Measurements from ENCODE around the gene PACSIN2. TPM values are rescaled to one million over a fixed set of nuclear protein-coding genes. Genes with fewer than 3 reads are reported as not detected.
A peak's percentile ranks its signal among the peaks of the same experiment; 100 is the strongest.

PACSIN2 gene
- total and polyA plus RNA-seq, 2 experiments from 2014 or later: 36.0 to 43.7 TPM

DNA sequence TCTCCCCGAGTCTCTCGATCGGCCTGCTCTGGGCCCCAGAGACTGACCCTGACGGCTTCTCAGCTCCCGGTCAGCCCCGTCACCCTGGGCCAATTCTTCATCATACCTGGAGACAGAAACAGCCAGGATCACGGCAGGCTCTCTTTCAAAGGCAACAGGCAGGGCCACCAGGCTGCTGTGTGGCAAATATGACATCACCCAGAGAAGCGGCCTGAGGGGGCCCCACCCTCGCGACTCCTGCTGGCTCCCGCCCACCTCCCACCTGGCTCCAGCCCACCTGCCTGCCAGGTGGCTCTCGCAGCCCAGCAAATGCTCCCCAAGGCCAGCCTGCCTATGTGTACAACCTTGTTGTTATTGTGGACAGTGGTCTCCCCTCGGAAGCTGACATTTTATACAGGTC lies 24.9 kb upstream of the PACSIN2 start:
- Histone ChIP-seq H3K9me2 (ENCODE audit: insufficient read depth) (no peaks in the 10 kb centered on the region), H3K4me1 (ENCODE audit: insufficient read depth) (peaks cover 10% of the 10 kb centered on the region), H3K27me3 (replicated peaks; ENCODE audit: insufficient read depth) (no peaks in the 10 kb centered on the region), H2AFZ (no peak overlapping the region), H3K27ac (no peak overlapping the region), H3K9ac (no peak overlapping the region), H3K79me2 (ENCODE audit: insufficient read depth) (no peaks in the 10 kb centered on the region), H3K9me3 (ENCODE audit: low read depth) (no peaks in the 10 kb centered on the region), H3K4me2 (ENCODE audit: unreplicated experiment) (no peak overlapping the region), H4K20me1 (ENCODE audit: insufficient read depth) (no peaks in the 10 kb centered on the region), H3F3A (ENCODE audit: insufficient read depth) (peaks cover 6% of the 10 kb centered on the region; the same call in 1 of the 2 replicates), H3K4me3 (no peak overlapping the region), H3K36me3 (ENCODE audit: low read depth) (no peaks in the 10 kb centered on the region)
- no peak for DNase-seq
- 92 to 95% methylated on average over 13 of the region's 13 CpGs for WGBS, 2 experiments (ENCODE audit: low coverage in 1 of 2, low lambda C conversion rate in 2 of 2, missing lambda C conversion rate in 2 of 2)
- in situ Hi-C loops (cut with MboI): no loop called here
- TF ChIP-seq EZH2phosphoT487 (IDR thresholded peaks at IDR 0.05; ENCODE audit: insufficient read depth, low read depth): no peak
- TF ChIP-seq EZH2 (IDR thresholded peaks at IDR 0.05; ENCODE audit: insufficient read depth, poor library complexity, severe bottlenecking): no peak

DNA sequence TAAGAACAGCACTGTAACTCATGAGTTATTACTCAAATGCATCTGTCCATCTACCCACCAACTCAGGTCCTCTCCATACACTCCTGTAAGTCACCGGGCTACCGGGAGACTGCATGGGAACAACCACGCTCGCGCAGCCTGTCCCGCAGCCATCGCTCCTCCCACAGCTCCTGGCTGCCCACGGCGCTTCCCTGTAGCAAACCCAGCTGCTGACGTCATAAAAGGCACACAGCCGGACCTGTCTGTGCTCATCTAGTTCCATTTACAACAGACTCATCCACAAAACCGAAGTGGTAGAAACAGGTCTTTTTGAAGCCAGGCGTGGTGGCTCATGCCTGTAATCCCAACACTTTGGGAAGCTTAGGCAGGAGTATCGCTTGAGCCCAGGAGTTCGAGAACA lies 23.4 kb upstream of the PACSIN2 start:
- H3K9me3 ChIP-seq (ENCODE audit: low read depth): no peaks in the 10 kb centered on the region
- H4K20me1 ChIP-seq (ENCODE audit: insufficient read depth): no peaks in the 10 kb centered on the region
- no peaks in the 10 kb centered on the region for H3K27me3 ChIP-seq (replicated peaks; ENCODE audit: insufficient read depth)
- H3K4me2 ChIP-seq (ENCODE audit: unreplicated experiment): no peak overlapping the region
- H2AFZ ChIP-seq: no peak overlapping the region
- no peak overlapping the region for H3K27ac ChIP-seq
- in situ Hi-C loops (cut with MboI): no loop called here
- DNase-seq: no peak
- no peak overlapping the region for H3K4me3 ChIP-seq
- H3K9me2 ChIP-seq (ENCODE audit: insufficient read depth): no peaks in the 10 kb centered on the region
- H3F3A ChIP-seq (ENCODE audit: insufficient read depth): peaks cover 10% of the 10 kb centered on the region; the same call in 1 of the 2 replicates
- no peaks in the 10 kb centered on the region for H3K36me3 ChIP-seq (ENCODE audit: low read depth)
- no peaks in the 10 kb centered on the region for H3K79me2 ChIP-seq (ENCODE audit: insufficient read depth)
- WGBS, 2 experiments (ENCODE audit: low coverage in 1 of 2, low lambda C conversion rate in 2 of 2, missing lambda C conversion rate in 2 of 2): 90 to 91% methylated on average over 15 of the region's 15 CpGs
- peaks cover 10% of the 10 kb centered on the region for H3K4me1 ChIP-seq (ENCODE audit: insufficient read depth)
- TF ChIP-seq EZH2phosphoT487 (IDR thresholded peaks at IDR 0.05; ENCODE audit: insufficient read depth, low read depth) (no peak), EZH2 (IDR thresholded peaks at IDR 0.05; ENCODE audit: insufficient read depth, poor library complexity, severe bottlenecking) (no peak)
- no peak overlapping the region for H3K9ac ChIP-seq

DNA sequence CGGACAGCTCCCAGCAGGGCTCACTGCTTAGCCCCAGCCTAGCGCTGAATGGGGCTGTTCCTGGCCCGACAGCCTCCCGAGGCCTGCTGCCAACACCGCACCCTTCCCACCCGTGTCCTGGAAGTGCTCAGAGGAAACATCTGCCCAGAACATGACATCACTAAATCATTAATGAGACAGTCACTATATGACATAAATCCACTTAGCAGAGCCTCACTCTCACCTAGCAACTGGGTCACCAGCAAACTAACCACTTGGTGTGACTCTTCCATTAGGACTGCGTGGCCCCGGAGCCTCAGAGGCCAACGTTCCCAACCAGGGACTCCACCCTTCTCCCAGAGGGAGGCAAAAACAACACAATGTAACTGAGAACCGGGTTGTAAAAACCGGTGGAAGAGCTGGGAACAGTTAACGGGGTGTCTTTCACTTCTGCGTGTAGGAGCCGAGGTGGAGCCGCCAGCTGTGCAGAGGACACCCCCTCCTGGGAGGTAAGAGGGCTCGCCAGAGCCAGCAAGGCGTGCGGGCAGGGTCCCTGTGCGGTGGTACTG lies 21.4 kb upstream of the PACSIN2 start:
- TF ChIP-seq EZH2 (IDR thresholded peaks at IDR 0.05; ENCODE audit: insufficient read depth, poor library complexity, severe bottlenecking): no peak
- TF ChIP-seq EZH2phosphoT487 (IDR thresholded peaks at IDR 0.05; ENCODE audit: insufficient read depth, low read depth): no peak
- Histone ChIP-seq H3K36me3 (ENCODE audit: low read depth) (no peaks in the 10 kb centered on the region), H3K9ac (peak overlapping the region; percentile 74), H2AFZ (0 out of 2 replicates have a peak overlapping the region, but pooled peaks have one; percentile 9), H4K20me1 (ENCODE audit: insufficient read depth) (no peaks in the 10 kb centered on the region), H3K79me2 (ENCODE audit: insufficient read depth) (no peaks in the 10 kb centered on the region), H3K27ac (peak overlapping the region; percentile 81), H3K4me3 (peak overlapping the region; percentile 36), H3K4me2 (ENCODE audit: unreplicated experiment) (peak overlapping the region; percentile 33), H3K27me3 (replicated peaks; ENCODE audit: insufficient read depth) (no peaks in the 10 kb centered on the region), H3K9me2 (ENCODE audit: insufficient read depth) (no peaks in the 10 kb centered on the region), H3F3A (ENCODE audit: insufficient read depth) (peaks cover 10% of the 10 kb centered on the region; the same call in 1 of the 2 replicates), H3K4me1 (ENCODE audit: insufficient read depth) (peaks cover 10% of the 10 kb centered on the region), H3K9me3 (ENCODE audit: low read depth) (no peaks in the 10 kb centered on the region)
- peak; percentile 94 for DNase-seq
- 12 to 15% methylated on average over 19 of the region's 19 CpGs for WGBS, 2 experiments (ENCODE audit: low coverage in 1 of 2, low lambda C conversion rate in 2 of 2, missing lambda C conversion rate in 2 of 2)
- in situ Hi-C loops (cut with MboI): no loop called here

DNA sequence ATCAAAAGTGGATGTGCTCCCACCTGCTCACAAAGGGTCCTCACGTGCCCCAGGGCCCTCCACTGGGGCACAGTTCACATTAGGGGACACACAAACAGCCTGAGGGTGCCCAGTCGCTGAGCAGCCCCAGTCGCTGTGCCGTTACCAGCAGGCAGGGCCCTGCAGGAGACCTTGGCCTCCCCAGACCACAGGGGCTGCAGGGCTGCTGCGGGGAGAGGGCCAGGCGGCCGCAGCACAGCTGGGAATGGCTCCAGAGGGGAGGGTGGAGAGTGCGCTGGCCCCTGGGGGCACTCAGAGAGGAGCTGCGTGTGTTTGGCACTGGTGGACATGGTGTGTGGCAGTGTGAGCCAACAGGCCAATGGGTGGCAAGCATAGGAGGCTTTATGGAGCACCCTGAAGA lies 20.3 kb upstream of the PACSIN2 start:
- in situ Hi-C loops (cut with MboI): no loop called here
- Histone ChIP-seq H3F3A (ENCODE audit: insufficient read depth) (peaks cover 10% of the 10 kb centered on the region; the same call in 1 of the 2 replicates), H3K9ac (no peak overlapping the region), H3K79me2 (ENCODE audit: insufficient read depth) (no peaks in the 10 kb centered on the region), H2AFZ (no peak overlapping the region), H3K4me2 (ENCODE audit: unreplicated experiment) (no peak overlapping the region), H3K4me3 (no peak overlapping the region), H3K27ac (no peak overlapping the region), H3K36me3 (ENCODE audit: low read depth) (no peaks in the 10 kb centered on the region), H3K4me1 (ENCODE audit: insufficient read depth) (peaks cover 10% of the 10 kb centered on the region), H3K9me3 (ENCODE audit: low read depth) (no peaks in the 10 kb centered on the region), H4K20me1 (ENCODE audit: insufficient read depth) (no peaks in the 10 kb centered on the region), H3K27me3 (replicated peaks; ENCODE audit: insufficient read depth) (no peaks in the 10 kb centered on the region), H3K9me2 (ENCODE audit: insufficient read depth) (no peaks in the 10 kb centered on the region)
- WGBS, 2 experiments (ENCODE audit: low coverage in 1 of 2, low lambda C conversion rate in 2 of 2, missing lambda C conversion rate in 2 of 2): 84 to 94% methylated on average over 9 of the region's 9 CpGs
- TF ChIP-seq EZH2phosphoT487 (IDR thresholded peaks at IDR 0.05; ENCODE audit: insufficient read depth, low read depth): no peak
- no peak for TF ChIP-seq EZH2 (IDR thresholded peaks at IDR 0.05; ENCODE audit: insufficient read depth, poor library complexity, severe bottlenecking)
- DNase-seq: no peak

All from GM23248 (cell line).